SK-N-SH treated with all-trans-retinoic acid at 6 μM for 48 hours (cell line): ENCODE results near the gene ECI1.

Source experiments
- ATAC-seq: fragments of 200-7000 bp; cut with Tn5 transposase; 3 replicates; pipeline ENCODE4 v1.9.1; 2020; ENCODE audit warnings: mild to moderate bottlenecking, moderate library complexity
- ARNTL ChIP-seq: fragments of 450-650 bp; formaldehyde crosslinking; IDR thresholded peaks from 2 replicates; pipeline ENCODE4 v1.5.0; 2020; ENCODE audit warnings: low read depth, mild to moderate bottlenecking, moderate library complexity, borderline replicate concordance
- BACH2 ChIP-seq: fragments of 250-450 bp; sonication (Bioruptor Pico); IDR thresholded peaks from 2 replicates; pipeline ENCODE4 v1.9.0; 2021; ENCODE audit warnings: mild to moderate bottlenecking, borderline replicate concordance
- CREB5 ChIP-seq: fragments of 250-450 bp; sonication (Bioruptor Pico); IDR thresholded peaks from 2 replicates; pipeline ENCODE4 v1.5.1; 2020; ENCODE audit warnings: low read depth, mild to moderate bottlenecking, moderate library complexity
- CSDC2 ChIP-seq: fragments of 250-450 bp; sonication (Bioruptor Pico); IDR thresholded peaks from 2 replicates; pipeline ENCODE4 v1.5.0; 2020; ENCODE audit warnings: mild to moderate bottlenecking, moderate library complexity
- ESRRG ChIP-seq: fragments of 250-450 bp; sonication (Bioruptor Pico); IDR thresholded peaks from 2 replicates; pipeline ENCODE4 v1.6.1; 2021; ENCODE audit warnings: mild to moderate bottlenecking
- ISL1 ChIP-seq: fragments of 250-450 bp; sonication (Bioruptor Pico); IDR thresholded peaks from 2 replicates; pipeline ENCODE4 v2.1.2; 2022; ENCODE audit warnings: mild to moderate bottlenecking, moderate library complexity
- OSR1 ChIP-seq: fragments of 250-450 bp; sonication (Bioruptor Pico); IDR thresholded peaks from 2 replicates; pipeline ENCODE4 v1.8.0; 2022; ENCODE audit warnings: moderate library complexity, mild to moderate bottlenecking, inconsistent platforms
- RARB ChIP-seq: fragments of 250-450 bp; sonication (Bioruptor Pico); IDR thresholded peaks from 2 replicates; pipeline ENCODE4 v1.8.0; 2021; ENCODE audit warnings: mild to moderate bottlenecking, moderate library complexity
- SNAI2 ChIP-seq: fragments of 250-450 bp; sonication (Bioruptor Pico); IDR thresholded peaks from 2 replicates; pipeline ENCODE4 v1.5.0; 2020; ENCODE audit warnings: mild to moderate bottlenecking, moderate library complexity
- TCF4 ChIP-seq: fragments of 250-450 bp; sonication (Bioruptor Pico); IDR thresholded peaks from 2 replicates; pipeline ENCODE4 v1.8.0; 2021; ENCODE audit warnings: mild to moderate bottlenecking, moderate library complexity, borderline replicate concordance
- TOX ChIP-seq: fragments of 250-450 bp; sonication (Bioruptor Pico); IDR thresholded peaks from 2 replicates; pipeline ENCODE4 v1.8.0; 2021; ENCODE audit warnings: mild to moderate bottlenecking, moderate library complexity, borderline replicate concordance
- TSHZ2 ChIP-seq: fragments of 250-450 bp; sonication (Bioruptor Pico); IDR thresholded peaks from 2 replicates; pipeline ENCODE4 v1.5.0; 2020; ENCODE audit warnings: mild to moderate bottlenecking, moderate library complexity
- ZC3H10 ChIP-seq: fragments of 250-450 bp; sonication (Bioruptor Pico); IDR thresholded peaks from 2 replicates; pipeline ENCODE4 v1.5.1; 2021; ENCODE audit warnings: mild to moderate bottlenecking, moderate library complexity
- ZFP3 ChIP-seq: fragments of 250-450 bp; sonication (Bioruptor Pico); IDR thresholded peaks from 2 replicates; pipeline ENCODE4 v1.5.0; 2020; ENCODE audit warnings: mild to moderate bottlenecking, moderate library complexity
- ZNF565 ChIP-seq: fragments of 450-650 bp; formaldehyde crosslinking; conservative IDR thresholded peaks from 2 replicates; pipeline ENCODE4 v1.5.0; 2020; ENCODE audit warnings: low read depth, mild to moderate bottlenecking, moderate library complexity
- ZNF70 ChIP-seq: fragments of 450-650 bp; formaldehyde crosslinking; IDR thresholded peaks from 2 replicates; pipeline ENCODE4 v1.5.0; 2020; ENCODE audit warnings: mild to moderate bottlenecking, moderate library complexity
- ZNF8 ChIP-seq: fragments of 450-650 bp; formaldehyde crosslinking; IDR thresholded peaks from 2 replicates; pipeline ENCODE4 v1.5.0; 2020; ENCODE audit warnings: mild to moderate bottlenecking, moderate library complexity
- TF ChIP-seq, protein P1 (sequence below): fragments of 250-450 bp; sonication (Bioruptor Pico); IDR thresholded peaks from 2 replicates; pipeline ENCODE4 v1.8.0; 2020; ENCODE audit warnings: mild to moderate bottlenecking, moderate library complexity, borderline replicate concordance
- TF ChIP-seq, protein P2 (sequence below): fragments of 250-450 bp; sonication (Bioruptor Pico); IDR thresholded peaks from 2 replicates; pipeline ENCODE4 v1.8.0; 2021; ENCODE audit warnings: low read depth, mild to moderate bottlenecking, moderate library complexity, borderline replicate concordance
- TF ChIP-seq, protein P3 (sequence below): fragments of 250-450 bp; sonication (Bioruptor Pico); IDR thresholded peaks from 2 replicates; pipeline ENCODE4 v1.5.1; 2021; ENCODE audit warnings: mild to moderate bottlenecking, moderate library complexity

The ECI1 gene

DNA sequence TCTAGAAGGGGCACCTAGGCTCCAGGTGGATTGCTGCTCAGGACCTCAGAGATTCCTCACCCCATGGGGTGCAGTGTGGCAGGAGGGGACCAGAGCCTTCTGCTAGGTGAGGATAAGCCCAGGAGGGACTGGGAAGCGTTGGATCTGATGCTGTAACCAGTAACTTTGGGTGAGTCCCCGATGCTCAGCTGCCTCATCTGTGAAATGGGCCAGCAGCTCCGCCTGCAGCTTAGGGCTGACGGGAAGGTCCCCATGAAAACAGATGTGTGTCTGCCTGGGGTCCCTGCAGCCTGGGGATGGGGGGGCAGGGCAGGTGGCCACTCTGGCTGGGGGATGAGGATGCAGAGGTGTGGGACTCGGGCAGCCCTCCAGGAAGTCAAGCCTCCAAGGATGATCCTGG lies 52.3 kb downstream of the ECI1 start (continued):
- TF ChIP-seq ISL1, result no peak

DNA sequence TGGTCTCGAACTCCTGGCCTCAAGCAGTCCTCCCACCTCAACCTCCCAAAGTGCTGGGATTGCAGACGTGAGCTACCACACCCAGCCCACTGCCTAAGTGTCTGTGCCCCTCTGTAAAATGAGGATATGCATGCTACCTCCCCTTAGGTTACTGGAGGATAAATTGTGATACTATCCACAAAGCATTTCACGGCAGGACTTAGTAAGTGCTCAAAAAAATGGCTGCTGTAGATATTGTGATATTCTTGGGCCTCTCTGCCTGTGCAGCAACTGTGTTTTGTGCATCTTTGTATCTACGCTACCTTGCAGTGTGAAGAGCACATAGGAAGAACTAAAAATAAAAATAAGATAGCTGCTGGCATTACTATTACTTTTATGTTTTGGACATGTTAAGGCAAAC lies 53.1 kb downstream of the ECI1 start:
- TF ChIP-seq ZNF8 (CRISPR knock-in tag) (no peak), ZNF70 (CRISPR knock-in tag) (no peak), BACH2 (CRISPR knock-in tag) (no peak), RARB (CRISPR knock-in tag) (no peak), ARNTL (CRISPR knock-in tag) (no peak), TOX (CRISPR knock-in tag) (no peak), OSR1 (CRISPR knock-in tag) (no peak), ZC3H10 (CRISPR knock-in tag) (no peak), CREB5 (CRISPR knock-in tag) (no peak), ZFP3 (CRISPR knock-in tag) (no peak), CSDC2 (CRISPR knock-in tag) (no peak), SNAI2 (CRISPR knock-in tag) (no peak)
- TF ChIP-seq, protein P1, sequence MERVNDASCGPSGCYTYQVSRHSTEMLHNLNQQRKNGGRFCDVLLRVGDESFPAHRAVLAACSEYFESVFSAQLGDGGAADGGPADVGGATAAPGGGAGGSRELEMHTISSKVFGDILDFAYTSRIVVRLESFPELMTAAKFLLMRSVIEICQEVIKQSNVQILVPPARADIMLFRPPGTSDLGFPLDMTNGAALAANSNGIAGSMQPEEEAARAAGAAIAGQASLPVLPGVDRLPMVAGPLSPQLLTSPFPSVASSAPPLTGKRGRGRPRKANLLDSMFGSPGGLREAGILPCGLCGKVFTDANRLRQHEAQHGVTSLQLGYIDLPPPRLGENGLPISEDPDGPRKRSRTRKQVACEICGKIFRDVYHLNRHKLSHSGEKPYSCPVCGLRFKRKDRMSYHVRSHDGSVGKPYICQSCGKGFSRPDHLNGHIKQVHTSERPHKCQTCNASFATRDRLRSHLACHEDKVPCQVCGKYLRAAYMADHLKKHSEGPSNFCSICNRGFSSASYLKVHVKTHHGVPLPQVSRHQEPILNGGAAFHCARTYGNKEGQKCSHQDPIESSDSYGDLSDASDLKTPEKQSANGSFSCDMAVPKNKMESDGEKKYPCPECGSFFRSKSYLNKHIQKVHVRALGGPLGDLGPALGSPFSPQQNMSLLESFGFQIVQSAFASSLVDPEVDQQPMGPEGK (CRISPR knock-in tag), result no peak
- TF ChIP-seq, protein P2, sequence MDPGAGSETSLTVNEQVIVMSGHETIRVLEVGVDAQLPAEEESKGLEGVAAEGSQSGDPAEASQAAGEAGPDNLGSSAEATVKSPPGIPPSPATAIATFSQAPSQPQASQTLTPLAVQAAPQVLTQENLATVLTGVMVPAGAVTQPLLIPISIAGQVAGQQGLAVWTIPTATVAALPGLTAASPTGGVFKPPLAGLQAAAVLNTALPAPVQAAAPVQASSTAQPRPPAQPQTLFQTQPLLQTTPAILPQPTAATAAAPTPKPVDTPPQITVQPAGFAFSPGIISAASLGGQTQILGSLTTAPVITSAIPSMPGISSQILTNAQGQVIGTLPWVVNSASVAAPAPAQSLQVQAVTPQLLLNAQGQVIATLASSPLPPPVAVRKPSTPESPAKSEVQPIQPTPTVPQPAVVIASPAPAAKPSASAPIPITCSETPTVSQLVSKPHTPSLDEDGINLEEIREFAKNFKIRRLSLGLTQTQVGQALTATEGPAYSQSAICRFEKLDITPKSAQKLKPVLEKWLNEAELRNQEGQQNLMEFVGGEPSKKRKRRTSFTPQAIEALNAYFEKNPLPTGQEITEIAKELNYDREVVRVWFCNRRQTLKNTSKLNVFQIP, result no peak
- TF ChIP-seq, protein P3, sequence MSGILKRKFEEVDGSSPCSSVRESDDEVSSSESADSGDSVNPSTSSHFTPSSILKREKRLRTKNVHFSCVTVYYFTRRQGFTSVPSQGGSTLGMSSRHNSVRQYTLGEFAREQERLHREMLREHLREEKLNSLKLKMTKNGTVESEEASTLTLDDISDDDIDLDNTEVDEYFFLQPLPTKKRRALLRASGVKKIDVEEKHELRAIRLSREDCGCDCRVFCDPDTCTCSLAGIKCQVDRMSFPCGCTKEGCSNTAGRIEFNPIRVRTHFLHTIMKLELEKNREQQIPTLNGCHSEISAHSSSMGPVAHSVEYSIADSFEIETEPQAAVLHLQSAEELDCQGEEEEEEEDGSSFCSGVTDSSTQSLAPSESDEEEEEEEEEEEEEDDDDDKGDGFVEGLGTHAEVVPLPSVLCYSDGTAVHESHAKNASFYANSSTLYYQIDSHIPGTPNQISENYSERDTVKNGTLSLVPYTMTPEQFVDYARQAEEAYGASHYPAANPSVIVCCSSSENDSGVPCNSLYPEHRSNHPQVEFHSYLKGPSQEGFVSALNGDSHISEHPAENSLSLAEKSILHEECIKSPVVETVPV (CRISPR knock-in tag), result no peak
- no peak for ATAC-seq

DNA sequence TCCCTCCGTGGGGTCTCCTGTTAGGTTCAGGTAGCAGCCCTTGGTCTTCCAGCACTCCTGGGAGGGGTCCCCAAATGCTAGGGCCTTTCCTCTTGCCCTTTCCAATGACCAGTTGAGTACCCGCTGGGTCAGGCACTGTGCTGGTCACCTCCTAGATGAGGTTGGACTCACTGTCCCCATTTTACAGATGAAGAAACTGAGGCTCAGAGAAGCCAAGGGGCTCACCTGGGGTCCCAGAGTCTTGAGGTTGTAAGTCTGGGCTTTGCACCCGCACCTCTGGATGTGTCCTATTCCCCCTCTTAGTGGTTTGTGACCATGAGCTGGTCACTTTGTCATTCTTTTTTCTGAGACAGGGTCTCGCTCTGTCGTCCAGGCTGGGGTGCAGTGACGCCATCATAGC lies 53.6 kb downstream of the ECI1 start:
- ATAC-seq, result no peak

GRCh38 chr16:2196981-2197511 lies 54.3 kb downstream of the ECI1 start:
- no peak for ATAC-seq
- TF ChIP-seq TCF4 (CRISPR knock-in tag) (no peak), ZNF8 (CRISPR knock-in tag) (no peak), OSR1 (CRISPR knock-in tag) (no peak), ESRRG (CRISPR knock-in tag) (no peak), ISL1 (no peak), ZC3H10 (CRISPR knock-in tag) (no peak), BACH2 (CRISPR knock-in tag) (no peak), ZNF565 (no peak), TOX (CRISPR knock-in tag) (no peak), RARB (CRISPR knock-in tag) (no peak), TSHZ2 (CRISPR knock-in tag) (no peak), ZFP3 (CRISPR knock-in tag) (no peak)
- TF ChIP-seq, protein P1 (CRISPR knock-in tag), result no peak

More for the DNA sequence above, 53.6 kb downstream of the ECI1 start:
- TF ChIP-seq, protein P1 (CRISPR knock-in tag), result no peak
- TF ChIP-seq BACH2 (CRISPR knock-in tag) (no peak), ZNF70 (CRISPR knock-in tag) (no peak)
